ENCODE data around the gene TAF11L7. TPM values are rescaled to one million over a fixed set of nuclear protein-coding genes. Genes with fewer than 3 reads are reported as not detected.
"Not testable (repeated sequence)": the region's sequence is repeated elsewhere in the genome, so short reads cannot be mapped to it uniquely, and the experiment has no call there.

TAF11L7 gene
- total and polyA plus RNA-seq, 2 experiments from 2014 or later, result not detected

DNA sequence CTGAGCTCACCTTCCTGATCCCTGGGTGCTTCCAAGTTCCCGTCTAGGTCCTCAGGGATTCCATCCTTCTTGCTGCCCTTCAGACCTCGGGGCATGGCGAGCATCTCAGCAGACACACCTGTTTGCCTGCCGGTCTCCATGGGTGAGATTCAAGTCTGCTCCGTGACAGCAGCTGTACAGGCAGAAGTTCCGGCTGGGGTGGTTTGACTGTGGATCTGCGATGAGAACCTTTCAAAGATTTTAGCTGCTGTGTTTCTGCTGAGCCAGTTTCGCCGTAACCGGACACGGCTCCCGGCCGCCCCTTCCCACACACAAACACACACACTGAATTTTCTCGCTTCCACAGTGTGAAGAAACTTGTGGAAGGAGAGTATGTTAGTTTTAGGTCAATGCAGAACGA lies 8.7 kb upstream of the TAF11L7 start, which contains the start of gene TAF11L9:
Gene TAF11L9 (minus strand): TSS at position 140 of the 400 bp plus-strand sequence.
- H3K9me3 ChIP-seq (ENCODE audit: low read depth); H4K20me1 ChIP-seq (ENCODE audit: insufficient read depth); DNase-seq; H3K36me3 ChIP-seq (ENCODE audit: low read depth); in situ Hi-C loops (cut with MboI); H3K4me3 ChIP-seq; H3K4me2 ChIP-seq (ENCODE audit: unreplicated experiment); H2AFZ ChIP-seq; H3K79me2 ChIP-seq (ENCODE audit: insufficient read depth); H3F3A ChIP-seq (ENCODE audit: insufficient read depth); H3K27ac ChIP-seq; H3K27me3 ChIP-seq (replicated peaks; ENCODE audit: insufficient read depth); H3K4me1 ChIP-seq (ENCODE audit: insufficient read depth); H3K9ac ChIP-seq; H3K9me2 ChIP-seq (ENCODE audit: insufficient read depth): not testable (repeated sequence)
- WGBS, 2 experiments (ENCODE audit: low coverage in 1 of 2, low lambda C conversion rate in 2 of 2, missing lambda C conversion rate in 2 of 2), result 58 to 63% methylated on average over 12 to 13 of the region's 15 CpGs

DNA sequence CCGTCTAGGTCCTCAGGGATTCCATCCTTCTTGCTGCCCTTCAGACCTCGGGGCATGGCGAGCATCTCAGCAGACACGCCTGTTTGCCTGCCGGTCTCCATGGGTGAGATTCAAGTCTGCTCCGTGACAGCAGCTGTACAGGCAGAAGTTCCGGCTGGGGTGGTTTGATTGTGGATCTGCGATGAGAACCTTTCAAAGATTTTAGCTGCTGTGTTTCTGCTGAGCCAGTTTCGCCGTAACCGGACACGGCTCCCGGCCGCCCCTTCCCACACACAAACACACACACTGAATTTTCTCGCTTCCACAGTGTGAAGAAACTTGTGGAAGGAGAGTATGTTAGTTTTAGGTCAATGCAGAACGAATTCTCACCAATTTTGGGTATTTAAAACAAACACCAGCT lies 5.3 kb upstream of the TAF11L7 start, which contains the start of gene TAF11L8:
Gene TAF11L8 (minus strand): TSS at position 101 of the 400 bp plus-strand sequence.
- H3K4me2 ChIP-seq (ENCODE audit: unreplicated experiment); H3K27ac ChIP-seq; H4K20me1 ChIP-seq (ENCODE audit: insufficient read depth); H3K4me1 ChIP-seq (ENCODE audit: insufficient read depth); H2AFZ ChIP-seq; H3K9ac ChIP-seq; H3K36me3 ChIP-seq (ENCODE audit: low read depth); H3F3A ChIP-seq (ENCODE audit: insufficient read depth); H3K27me3 ChIP-seq (replicated peaks; ENCODE audit: insufficient read depth); H3K79me2 ChIP-seq (ENCODE audit: insufficient read depth); H3K4me3 ChIP-seq; in situ Hi-C loops (cut with MboI); H3K9me3 ChIP-seq (ENCODE audit: low read depth); DNase-seq; H3K9me2 ChIP-seq (ENCODE audit: insufficient read depth): not testable (repeated sequence)
- no CpG with 5 or more reads among the region's 16 CpGs for WGBS, 2 experiments (ENCODE audit: low coverage in 1 of 2, low lambda C conversion rate in 2 of 2, missing lambda C conversion rate in 2 of 2)

Small RNA genes within 50 kb of the gene (small RNA-seq; reads per million reads assigned to genes)
- gene AC233724.3 (ENCODE audit: low read depth, low replicate concordance) (not detected), gene AC233724.6 (ENCODE audit: low read depth, low replicate concordance) (not detected), gene AC233724.7 (ENCODE audit: low read depth, low replicate concordance) (not detected)

Other genes starting within 250 kb of the TAF11L7 start
- not detected in 2 replicates for gene TAF11L2, start 87.5 kb downstream of the TAF11L7 start, total RNA-seq (2014; rRNA removed; shearing (Covaris generic))
- gene TAF11L2, start 87.5 kb downstream of the TAF11L7 start, polyA plus RNA-seq (2016; fragmentation: Nextera tagmentation; extraction: Ambion mirVana), result not detected in 2 replicates
- gene TAF11L3, start 67.4 kb downstream of the TAF11L7 start, total RNA-seq (2014; rRNA removed; shearing (Covaris generic)), result not detected in 2 replicates
- not detected in 2 replicates for gene TAF11L3, start 67.4 kb downstream of the TAF11L7 start, polyA plus RNA-seq (2016; fragmentation: Nextera tagmentation; extraction: Ambion mirVana)
- gene TAF11L4, start 64.0 kb downstream of the TAF11L7 start, total RNA-seq (2014; rRNA removed; shearing (Covaris generic)), result not detected in 2 replicates
- not detected in 2 replicates for gene TAF11L4, start 64.0 kb downstream of the TAF11L7 start, polyA plus RNA-seq (2016; fragmentation: Nextera tagmentation; extraction: Ambion mirVana)
- gene TAF11L5, start 60.5 kb downstream of the TAF11L7 start, total RNA-seq (2014; rRNA removed; shearing (Covaris generic)), result not detected in 2 replicates
- not detected in 2 replicates for gene TAF11L5, start 60.5 kb downstream of the TAF11L7 start, polyA plus RNA-seq (2016; fragmentation: Nextera tagmentation; extraction: Ambion mirVana)
- not detected in 2 replicates for gene TAF11L6, start 57.1 kb downstream of the TAF11L7 start, total RNA-seq (2014; rRNA removed; shearing (Covaris generic))
- gene TAF11L6, start 57.1 kb downstream of the TAF11L7 start, polyA plus RNA-seq (2016; fragmentation: Nextera tagmentation; extraction: Ambion mirVana), result not detected in 2 replicates
- not detected in 2 replicates for gene TAF11L8, start 5.2 kb upstream of the TAF11L7 start, total RNA-seq (2014; rRNA removed; shearing (Covaris generic))
- not detected in 2 replicates for gene TAF11L8, start 5.2 kb upstream of the TAF11L7 start, polyA plus RNA-seq (2016; fragmentation: Nextera tagmentation; extraction: Ambion mirVana)
- not detected in 2 replicates for gene TAF11L9, start 8.6 kb upstream of the TAF11L7 start, total RNA-seq (2014; rRNA removed; shearing (Covaris generic))
- gene TAF11L9, start 8.6 kb upstream of the TAF11L7 start, polyA plus RNA-seq (2016; fragmentation: Nextera tagmentation; extraction: Ambion mirVana), result not detected in 2 replicates
- gene TAF11L10, start 12.1 kb upstream of the TAF11L7 start, total RNA-seq (2014; rRNA removed; shearing (Covaris generic)), result not detected in 2 replicates
- gene TAF11L10, start 12.1 kb upstream of the TAF11L7 start, polyA plus RNA-seq (2016; fragmentation: Nextera tagmentation; extraction: Ambion mirVana), result not detected in 2 replicates
- not detected in 2 replicates for gene TAF11L11, start 18.4 kb upstream of the TAF11L7 start, total RNA-seq (2014; rRNA removed; shearing (Covaris generic))
- gene TAF11L11, start 18.4 kb upstream of the TAF11L7 start, polyA plus RNA-seq (2016; fragmentation: Nextera tagmentation; extraction: Ambion mirVana), result not detected in 2 replicates
- not detected in 2 replicates for gene TAF11L12, start 24.6 kb upstream of the TAF11L7 start, total RNA-seq (2014; rRNA removed; shearing (Covaris generic))
- not detected in 2 replicates for gene TAF11L12, start 24.6 kb upstream of the TAF11L7 start, polyA plus RNA-seq (2016; fragmentation: Nextera tagmentation; extraction: Ambion mirVana)
- not detected in 2 replicates for gene TAF11L13, start 46.3 kb upstream of the TAF11L7 start, total RNA-seq (2014; rRNA removed; shearing (Covaris generic))
- gene TAF11L13, start 46.3 kb upstream of the TAF11L7 start, polyA plus RNA-seq (2016; fragmentation: Nextera tagmentation; extraction: Ambion mirVana), result not detected in 2 replicates
- gene TAF11L14, start 48.7 kb upstream of the TAF11L7 start, total RNA-seq (2014; rRNA removed; shearing (Covaris generic)), result not detected in 2 replicates
- gene TAF11L14, start 48.7 kb upstream of the TAF11L7 start, polyA plus RNA-seq (2016; fragmentation: Nextera tagmentation; extraction: Ambion mirVana), result not detected in 2 replicates